Astrocyte of the spinal cord (primary cell): ENCODE measurements around the gene PPP1R1A.
A peak's percentile ranks its signal among the peaks of the same experiment; 100 is the strongest.

ENCODE experiments used
- DNase-seq: peaks from one replicate; pipeline ENCODE4 v3.0.0; 2011; ENCODE audit warnings: low read depth, low spot score
- H3K4me3 ChIP-seq: 2 replicates; pipeline ENCODE4 v1.5.1; 2011; ENCODE audit warnings: low read depth, mild to moderate bottlenecking, low read length, moderate library complexity
- CTCF ChIP-seq: IDR thresholded peaks from 2 replicates; pipeline ENCODE4 v1.5.1; 2012; ENCODE audit warnings: low read depth, mild to moderate bottlenecking, low read length, inconsistent platforms
- in situ Hi-C: cut with HindIII; loops from 2 replicates; pipeline ENCODE4 v1.10.0; 2017; ENCODE audit warnings: low sequenced_read_pairs

PPP1R1A gene

GRCh38 chr12:54603872-54604271, 15.4 kb upstream of the PPP1R1A start:
- no peak overlapping the region for H3K4me3 ChIP-seq
- in situ Hi-C loops = no loop called here
- no peak for DNase-seq

GRCh38 chr12:54603173-54603814, 14.8 kb upstream of the PPP1R1A start:
- in situ Hi-C loops = no loop called here

More at GRCh38 chr12:54603872-54604271, 15.4 kb upstream of the PPP1R1A start:
- TF ChIP-seq CTCF = no peak

GRCh38 chr12:54602661-54603060, 14.2 kb upstream of the PPP1R1A start:
- no peak for TF ChIP-seq CTCF
- in situ Hi-C loops = no loop called here
- no peak for DNase-seq
- no peak overlapping the region for H3K4me3 ChIP-seq

More at GRCh38 chr12:54603173-54603814, 14.8 kb upstream of the PPP1R1A start:
- peak; percentile 91 for TF ChIP-seq CTCF
- H3K4me3 ChIP-seq = no peak overlapping the region
- DNase-seq = peak; percentile 70

- TF ChIP-seq CTCF = no peak
- in situ Hi-C loops = no loop called here
- no peak for DNase-seq
Observed at GRCh38 chr12:54601841-54602240, 13.4 kb upstream of the PPP1R1A start.

GRCh38 chr12:54598970-54599369, 10.5 kb upstream of the PPP1R1A start:
- TF ChIP-seq CTCF = no peak
- in situ Hi-C loops = no loop called here
- no peak overlapping the region for H3K4me3 ChIP-seq
- DNase-seq = no peak

More at GRCh38 chr12:54601841-54602240, 13.4 kb upstream of the PPP1R1A start:
- H3K4me3 ChIP-seq = no peak overlapping the region

- peak; percentile 92 for TF ChIP-seq CTCF
- in situ Hi-C loops = no loop called here
- no peak overlapping the region for H3K4me3 ChIP-seq
- peak; percentile 55 for DNase-seq
Observed at GRCh38 chr12:54596526-54596946, 8.1 kb upstream of the PPP1R1A start.
